LNCaP clone FGC (cell line): Measurements from ENCODE around the gene MPV17.

Source experiments
- DNase-seq: peaks from one replicate; pipeline ENCODE4 v3.0.0-alpha.2; 2011; ENCODE audit warnings: low read depth
- H3K4me3 ChIP-seq: 2 replicates; pipeline ENCODE4 v1.5.1; 2011; ENCODE audit warnings: mild to moderate bottlenecking, low read depth, low read length, control low read depth
- TF ChIP-seq, protein P1 (sequence below): IDR thresholded peaks from 2 replicates; pipeline ENCODE4 v1.5.1; 2012; ENCODE audit warnings: mild to moderate bottlenecking; ENCODE audit not compliant: control insufficient read depth, insufficient read depth; ENCODE audit errors: extremely low read depth

Gene MPV17

DNA sequence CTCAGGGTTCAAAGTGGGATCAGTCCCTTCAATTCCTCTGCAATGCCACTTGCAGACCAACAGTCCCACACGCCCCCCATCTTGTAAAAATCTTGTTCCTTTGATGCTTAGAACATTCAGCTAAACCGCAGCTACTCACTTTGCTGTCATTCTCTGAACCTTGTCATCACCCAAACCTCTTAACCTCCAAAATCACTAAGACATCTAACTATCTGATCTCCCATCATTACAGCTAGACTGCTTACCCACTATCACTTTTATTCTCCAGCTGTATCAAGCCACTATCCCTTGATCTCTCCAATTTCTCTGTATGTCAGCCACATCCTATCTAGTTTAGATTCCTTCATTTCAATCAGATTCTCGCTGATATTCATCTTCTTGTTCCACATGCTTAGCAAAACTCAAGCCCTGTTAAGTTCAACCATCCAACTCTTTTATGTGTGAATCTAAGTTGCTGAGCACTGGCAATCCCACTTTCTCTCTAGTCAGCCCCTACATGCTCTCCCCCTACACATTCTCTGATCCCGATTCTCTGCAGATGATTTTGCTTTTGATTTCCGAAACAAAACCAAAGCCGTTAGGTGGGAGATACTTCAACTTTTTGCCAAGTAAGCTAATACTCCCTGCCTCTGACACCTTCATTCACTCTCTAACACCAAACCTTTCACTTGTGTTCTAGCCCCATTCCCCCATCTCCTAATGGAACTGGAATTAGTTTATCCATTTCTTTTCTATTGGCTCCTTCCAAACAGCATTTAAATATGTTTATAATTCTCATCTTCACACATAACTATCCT is 29.1 kb upstream of the MPV17 start:
- no peak for DNase-seq
- no peak overlapping the region for H3K4me3 ChIP-seq
- TF ChIP-seq, protein P1, sequence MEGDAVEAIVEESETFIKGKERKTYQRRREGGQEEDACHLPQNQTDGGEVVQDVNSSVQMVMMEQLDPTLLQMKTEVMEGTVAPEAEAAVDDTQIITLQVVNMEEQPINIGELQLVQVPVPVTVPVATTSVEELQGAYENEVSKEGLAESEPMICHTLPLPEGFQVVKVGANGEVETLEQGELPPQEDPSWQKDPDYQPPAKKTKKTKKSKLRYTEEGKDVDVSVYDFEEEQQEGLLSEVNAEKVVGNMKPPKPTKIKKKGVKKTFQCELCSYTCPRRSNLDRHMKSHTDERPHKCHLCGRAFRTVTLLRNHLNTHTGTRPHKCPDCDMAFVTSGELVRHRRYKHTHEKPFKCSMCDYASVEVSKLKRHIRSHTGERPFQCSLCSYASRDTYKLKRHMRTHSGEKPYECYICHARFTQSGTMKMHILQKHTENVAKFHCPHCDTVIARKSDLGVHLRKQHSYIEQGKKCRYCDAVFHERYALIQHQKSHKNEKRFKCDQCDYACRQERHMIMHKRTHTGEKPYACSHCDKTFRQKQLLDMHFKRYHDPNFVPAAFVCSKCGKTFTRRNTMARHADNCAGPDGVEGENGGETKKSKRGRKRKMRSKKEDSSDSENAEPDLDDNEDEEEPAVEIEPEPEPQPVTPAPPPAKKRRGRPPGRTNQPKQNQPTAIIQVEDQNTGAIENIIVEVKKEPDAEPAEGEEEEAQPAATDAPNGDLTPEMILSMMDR = no peak

DNA sequence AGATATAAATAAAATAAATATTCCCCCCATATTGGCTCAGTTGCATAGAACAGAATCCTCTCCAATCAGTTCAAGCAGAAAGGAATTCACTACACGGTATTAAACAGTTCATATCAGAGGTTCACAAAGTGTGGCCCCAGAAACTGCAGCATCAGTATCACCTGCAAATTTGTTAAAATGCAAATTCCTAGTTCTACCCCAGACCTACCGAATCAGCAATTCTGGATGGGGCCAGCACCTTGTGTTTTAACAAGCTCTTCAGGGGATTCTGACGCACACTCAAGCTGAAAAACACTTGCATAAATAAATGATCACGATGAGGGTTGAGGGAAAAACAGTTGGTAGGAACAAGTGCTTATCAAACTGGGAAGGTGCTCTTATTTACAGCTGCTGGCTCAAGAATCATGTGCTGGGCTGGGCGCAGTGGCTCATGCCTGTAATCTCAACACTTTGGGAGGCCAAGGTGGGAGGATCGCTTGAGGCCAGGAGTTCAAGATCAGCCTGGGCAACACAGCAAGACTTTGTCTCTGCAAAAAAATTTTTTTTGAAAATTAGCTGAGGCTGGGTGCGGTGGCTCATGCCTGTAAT is 27.3 kb upstream of the MPV17 start:
- no peak for DNase-seq
- no peak overlapping the region for H3K4me3 ChIP-seq
- TF ChIP-seq, protein P1 = no peak

DNA sequence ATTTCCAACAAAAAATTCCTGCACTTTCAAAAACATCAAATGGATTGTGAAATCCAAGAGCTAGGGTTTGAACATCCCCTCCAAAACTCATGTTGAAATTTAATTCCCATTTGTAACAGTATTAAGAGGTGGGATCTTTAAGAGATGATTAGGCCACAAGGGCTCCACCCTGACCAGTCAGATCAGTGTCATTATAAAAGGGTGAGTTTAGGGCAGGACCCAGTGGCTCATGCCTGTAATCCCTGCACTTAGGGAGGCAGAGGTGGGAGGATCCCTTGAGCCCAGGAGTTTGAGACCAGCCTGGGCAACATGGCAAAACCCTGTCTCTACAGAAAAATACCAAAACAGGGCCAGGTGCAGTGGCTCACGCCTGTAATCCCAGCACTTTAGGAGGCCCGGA is 24.7 kb upstream of the MPV17 start:
- TF ChIP-seq, protein P1 = no peak
- DNase-seq = no peak
- no peak overlapping the region for H3K4me3 ChIP-seq

DNA sequence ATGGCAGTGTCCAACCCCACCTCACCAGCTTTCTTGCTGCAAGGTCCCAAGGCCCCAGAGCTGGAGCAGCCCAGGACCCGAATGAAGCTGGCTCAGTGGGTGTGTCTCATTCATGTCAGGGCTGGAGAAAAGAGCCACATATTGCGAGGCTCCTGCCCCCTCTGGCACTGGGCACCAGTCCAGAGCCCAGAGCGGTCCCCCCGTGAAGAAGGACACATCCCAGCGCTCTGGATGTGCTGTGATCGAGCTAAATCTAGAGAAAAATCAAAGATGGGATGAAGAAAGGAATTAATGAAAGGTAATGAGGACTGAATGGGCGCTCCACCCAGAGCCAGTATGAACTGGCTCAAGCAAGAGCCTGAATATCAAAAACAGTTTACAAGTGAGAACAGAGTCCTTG is 13.3 kb upstream of the MPV17 start:
- H3K4me3 ChIP-seq = no peak overlapping the region
- DNase-seq = no peak
- TF ChIP-seq, protein P1 = no peak

DNA sequence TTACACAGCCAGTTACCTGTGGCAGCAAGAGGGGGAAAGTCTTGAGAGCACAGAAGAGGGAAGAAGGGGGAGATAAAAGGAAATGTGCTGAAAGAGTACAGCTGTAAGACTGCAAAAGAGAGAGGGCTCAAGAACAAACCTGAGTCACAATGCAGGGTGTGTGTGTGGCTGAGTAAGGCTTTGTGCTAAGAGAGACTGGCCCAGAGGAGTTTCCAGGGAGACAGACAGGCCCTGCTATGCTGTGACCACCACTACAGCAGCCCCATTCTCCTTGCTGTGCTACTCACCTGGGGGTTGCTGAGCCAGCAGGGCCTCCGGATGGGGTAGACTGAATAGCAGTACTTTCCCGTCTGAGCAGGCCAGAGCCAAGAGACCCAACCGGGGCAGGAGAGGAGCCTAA is 12.4 kb upstream of the MPV17 start:
- no peak overlapping the region for H3K4me3 ChIP-seq
- no peak for DNase-seq
- TF ChIP-seq, protein P1 = no peak

DNA sequence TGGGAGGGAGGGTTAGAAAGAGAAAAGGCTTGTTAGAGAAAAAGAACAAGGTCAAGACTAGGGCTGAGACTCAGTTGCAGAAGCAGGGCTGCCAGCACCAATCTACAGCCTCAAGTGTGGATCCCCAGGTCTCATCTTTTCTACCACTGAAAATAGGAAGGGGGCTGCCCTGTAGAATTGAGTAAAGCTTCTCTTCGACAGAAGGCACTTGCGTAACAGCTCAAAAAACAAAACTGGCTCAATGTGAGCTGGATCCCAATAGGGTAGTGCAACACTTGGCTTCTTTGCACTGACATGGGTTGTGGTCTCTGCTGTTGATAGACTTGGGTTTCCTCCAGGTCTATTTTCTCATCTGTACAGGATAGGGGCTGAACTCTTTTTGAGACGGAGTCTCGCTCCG is 1.8 kb upstream of the MPV17 start:
- no peak overlapping the region for H3K4me3 ChIP-seq
- no peak for DNase-seq
- TF ChIP-seq, protein P1 = no peak
